ENCODE data around the gene SCAF4. TPM values are rescaled to one million over a fixed set of nuclear protein-coding genes. Genes with fewer than 3 reads are reported as not detected.
"Not testable (repeated sequence)": the region's sequence is repeated elsewhere in the genome, so short reads cannot be mapped to it uniquely, and the experiment has no call there.

SCAF4 gene
- total and polyA plus RNA-seq, 8 donors = 23.9 to 44.1 (median 41.5) TPM

DNA sequence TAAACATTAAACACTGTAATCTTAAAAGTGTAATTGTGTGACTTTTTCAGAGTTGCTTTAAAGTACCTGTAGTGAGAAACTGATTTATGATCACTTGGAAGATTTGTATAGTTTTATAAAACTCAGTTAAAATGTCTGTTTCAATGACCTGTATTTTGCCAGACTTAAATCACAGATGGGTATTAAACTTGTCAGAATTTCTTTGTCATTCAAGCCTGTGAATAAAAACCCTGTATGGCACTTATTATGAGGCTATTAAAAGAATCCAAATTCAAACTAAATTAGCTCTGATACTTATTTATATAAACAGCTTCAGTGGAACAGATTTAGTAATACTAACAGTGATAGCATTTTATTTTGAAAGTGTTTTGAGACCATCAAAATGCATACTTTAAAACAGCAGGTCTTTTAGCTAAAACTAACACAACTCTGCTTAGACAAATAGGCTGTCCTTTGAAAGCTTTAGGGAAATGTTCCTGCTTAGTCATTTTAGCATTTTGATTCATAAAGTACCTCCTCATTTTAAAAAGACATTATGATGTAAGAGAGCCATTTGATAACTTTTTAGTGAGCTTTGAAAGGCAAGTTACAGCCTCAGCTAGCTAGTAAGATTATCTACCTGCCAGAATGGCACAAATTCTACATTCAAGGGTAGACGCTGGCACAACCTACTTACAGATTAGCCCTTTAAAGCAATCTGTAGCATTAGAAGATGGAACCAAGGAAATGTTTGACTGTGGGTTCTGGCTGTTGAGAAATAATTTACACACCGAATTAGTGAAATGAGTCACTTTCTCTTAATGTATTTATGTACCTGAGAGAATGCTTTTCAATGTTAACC lies 63.0 kb downstream of the SCAF4 start:
- Histone ChIP-seq H3K27ac (no peak overlapping the region), H3K9me3 (no peaks in the 10 kb centered on the region), H3K4me3 (no peak overlapping the region), H3K36me3 (peaks cover 0 to 71% of the 10 kb centered on the region in 2 donors), H3K4me1 (peaks cover 0 to 9% of the 10 kb centered on the region in 2 donors), H3K27me3 (no peaks in the 10 kb centered on the region)
- TF ChIP-seq, protein P1, sequence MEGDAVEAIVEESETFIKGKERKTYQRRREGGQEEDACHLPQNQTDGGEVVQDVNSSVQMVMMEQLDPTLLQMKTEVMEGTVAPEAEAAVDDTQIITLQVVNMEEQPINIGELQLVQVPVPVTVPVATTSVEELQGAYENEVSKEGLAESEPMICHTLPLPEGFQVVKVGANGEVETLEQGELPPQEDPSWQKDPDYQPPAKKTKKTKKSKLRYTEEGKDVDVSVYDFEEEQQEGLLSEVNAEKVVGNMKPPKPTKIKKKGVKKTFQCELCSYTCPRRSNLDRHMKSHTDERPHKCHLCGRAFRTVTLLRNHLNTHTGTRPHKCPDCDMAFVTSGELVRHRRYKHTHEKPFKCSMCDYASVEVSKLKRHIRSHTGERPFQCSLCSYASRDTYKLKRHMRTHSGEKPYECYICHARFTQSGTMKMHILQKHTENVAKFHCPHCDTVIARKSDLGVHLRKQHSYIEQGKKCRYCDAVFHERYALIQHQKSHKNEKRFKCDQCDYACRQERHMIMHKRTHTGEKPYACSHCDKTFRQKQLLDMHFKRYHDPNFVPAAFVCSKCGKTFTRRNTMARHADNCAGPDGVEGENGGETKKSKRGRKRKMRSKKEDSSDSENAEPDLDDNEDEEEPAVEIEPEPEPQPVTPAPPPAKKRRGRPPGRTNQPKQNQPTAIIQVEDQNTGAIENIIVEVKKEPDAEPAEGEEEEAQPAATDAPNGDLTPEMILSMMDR (IDR thresholded peaks at IDR 0.05) = no peak
- no peak for ATAC-seq
- intact Hi-C loops (cut with DNase I) = no loop called here
- DNase-seq = no peak

DNA sequence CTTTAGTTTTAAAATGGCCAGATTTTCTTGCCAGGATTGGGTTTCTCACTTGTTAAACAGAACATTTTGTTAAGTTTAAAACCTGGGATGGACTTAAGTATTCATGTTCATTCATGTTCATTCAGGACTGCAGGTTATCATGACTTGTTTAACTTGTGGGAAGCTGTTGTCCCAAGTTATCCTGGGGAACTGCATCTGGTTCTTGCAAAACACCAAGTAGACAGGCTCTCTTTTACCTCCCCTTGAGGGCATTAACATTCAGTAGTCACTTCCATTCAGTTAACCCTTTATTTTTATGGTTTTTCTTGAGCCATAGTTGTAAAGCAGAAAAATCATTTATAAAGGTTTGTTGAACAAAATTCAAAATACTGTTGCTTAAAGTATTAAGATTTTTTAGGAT lies 64.3 kb downstream of the SCAF4 start:
- Histone ChIP-seq H3K27me3 (no peaks in the 10 kb centered on the region), H3K36me3 (peaks cover 0 to 72% of the 10 kb centered on the region in 2 donors), H3K27ac (peak overlapping the region in 1 of 2 donors; percentile 1), H3K4me3 (no peak overlapping the region), H3K9me3 (no peaks in the 10 kb centered on the region), H3K4me1 (peaks cover 0 to 18% of the 10 kb centered on the region in 2 donors)
- ATAC-seq (no peak), DNase-seq (no peak)
- TF ChIP-seq, protein P1 (IDR thresholded peaks at IDR 0.05) = no peak
- intact Hi-C loops (cut with DNase I) = no loop called here

DNA sequence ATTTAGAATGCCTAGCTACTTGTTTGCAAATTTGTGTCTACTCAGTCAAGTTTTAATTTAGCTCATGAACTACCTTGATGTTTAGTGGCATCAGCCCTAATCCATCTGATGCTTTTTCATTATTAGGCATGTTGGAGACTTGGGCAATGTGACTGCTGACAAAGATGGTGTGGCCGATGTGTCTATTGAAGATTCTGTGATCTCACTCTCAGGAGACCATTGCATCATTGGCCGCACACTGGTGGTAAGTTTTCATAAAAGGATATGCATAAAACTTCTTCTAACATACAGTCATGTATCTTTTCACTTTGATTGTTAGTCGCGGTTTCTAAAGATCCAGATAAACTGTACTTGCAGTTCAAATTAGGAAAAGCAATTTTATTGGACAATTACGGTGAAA lies 64.8 kb downstream of the SCAF4 start:
- Histone ChIP-seq H3K27me3 (no peaks in the 10 kb centered on the region), H3K9me3 (no peaks in the 10 kb centered on the region), H3K4me1 (peaks cover 0 to 22% of the 10 kb centered on the region in 2 donors), H3K36me3 (peaks cover 0 to 70% of the 10 kb centered on the region in 2 donors), H3K27ac (no peak overlapping the region), H3K4me3 (no peak overlapping the region)
- no peak for DNase-seq
- TF ChIP-seq, protein P1 (IDR thresholded peaks at IDR 0.05) = no peak
- ATAC-seq = no peak
- intact Hi-C loops (cut with DNase I) = no loop called here

DNA sequence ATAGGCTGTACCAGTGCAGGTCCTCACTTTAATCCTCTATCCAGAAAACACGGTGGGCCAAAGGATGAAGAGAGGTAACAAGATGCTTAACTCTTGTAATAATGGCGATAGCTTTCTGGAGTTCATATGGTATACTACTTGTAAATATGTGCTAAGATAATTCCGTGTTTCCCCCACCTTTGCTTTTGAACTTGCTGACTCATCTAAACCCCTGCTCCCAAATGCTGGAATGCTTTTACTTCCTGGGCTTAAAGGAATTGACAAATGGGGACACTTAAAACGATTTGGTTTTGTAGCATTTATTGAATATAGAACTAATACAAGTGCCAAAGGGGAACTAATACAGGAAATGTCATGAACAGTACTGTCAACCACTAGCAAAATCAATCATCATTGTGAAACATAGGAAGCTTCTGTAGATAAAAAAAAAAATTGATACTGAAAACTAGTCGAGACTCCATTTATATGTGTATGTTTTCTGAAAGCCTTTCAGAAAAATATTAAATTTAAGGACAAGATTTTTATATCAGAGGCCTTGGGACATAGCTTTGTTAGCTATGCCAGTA lies 65.4 kb downstream of the SCAF4 start:
- no peak overlapping the region for H3K27ac ChIP-seq
- DNase-seq (no peak), ATAC-seq (no peak)
- peaks cover 0 to 64% of the 10 kb centered on the region in 2 donors for H3K36me3 ChIP-seq
- peaks cover 0 to 26% of the 10 kb centered on the region in 2 donors for H3K4me1 ChIP-seq
- intact Hi-C loops (cut with DNase I) = no loop called here
- H3K4me3 ChIP-seq = no peak overlapping the region
- H3K9me3 ChIP-seq = no peaks in the 10 kb centered on the region
- TF ChIP-seq, protein P1 (IDR thresholded peaks at IDR 0.05) = no peak
- H3K27me3 ChIP-seq = no peaks in the 10 kb centered on the region

DNA sequence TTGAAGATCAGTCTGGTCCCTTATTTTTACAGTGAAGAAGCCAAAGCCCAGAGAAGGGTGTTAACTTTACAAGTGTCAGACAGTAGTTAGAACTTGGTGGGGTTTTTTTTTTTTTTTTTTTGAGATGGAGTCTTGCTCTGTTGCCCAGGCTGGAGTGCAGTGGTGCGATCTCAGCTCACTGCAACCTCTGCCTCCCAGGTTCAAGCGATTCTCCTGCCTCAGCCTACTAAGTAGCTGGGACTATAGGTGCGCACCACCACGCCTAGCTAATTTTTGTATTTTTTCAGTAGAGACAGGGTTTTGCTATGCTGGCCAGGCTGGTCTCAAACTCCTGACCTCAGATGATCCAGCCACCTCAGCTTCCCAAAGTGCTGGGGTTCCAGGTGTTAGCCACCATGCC lies 66.0 kb downstream of the SCAF4 start:
- DNase-seq; H3K27ac ChIP-seq; H3K4me3 ChIP-seq; intact Hi-C loops (cut with DNase I); H3K27me3 ChIP-seq; H3K9me3 ChIP-seq; ATAC-seq: not testable (repeated sequence)
- peaks cover 2 to 32% of the 10 kb centered on the region in 2 donors for H3K4me1 ChIP-seq
- peaks cover 0 to 58% of the 10 kb centered on the region in 2 donors for H3K36me3 ChIP-seq
